Measurements from ENCODE around the gene EIF4E1B.
A peak's percentile ranks its signal among the peaks of the same experiment; 100 is the strongest.

Gene EIF4E1B

GRCh38 chr5:176643491-176644219, 13.2 kb downstream of the EIF4E1B start:
- TF ChIP-seq POU2F2 (IDR thresholded peaks at IDR 0.05; ENCODE audit: low read depth, low read length): no peak
- TF ChIP-seq TAF1 (IDR thresholded peaks at IDR 0.05; ENCODE audit: low read depth, low read length): no peak
- TF ChIP-seq POLR2AphosphoS5 (IDR thresholded peaks at IDR 0.05; ENCODE audit: low read depth, low read length): no peak
- TF ChIP-seq PAX5 (IDR thresholded peaks at IDR 0.05; ENCODE audit: insufficient read depth, low read length, severe bottlenecking): no peak
- no peak for TF ChIP-seq SPI1 (IDR thresholded peaks at IDR 0.05; ENCODE audit: low read depth, low read length)
- no peak for TF ChIP-seq POLR2A (IDR thresholded peaks at IDR 0.05; ENCODE audit: low read depth, low read length)
- FAIRE-seq: no peak
- no peak for DNase-seq (ENCODE audit: insufficient read length, low spot score)

- no peak for TF ChIP-seq POLR2AphosphoS5 (IDR thresholded peaks at IDR 0.05; ENCODE audit: low read depth, low read length)
- TF ChIP-seq POU2F2 (IDR thresholded peaks at IDR 0.05; ENCODE audit: low read depth, low read length): no peak
- TF ChIP-seq PAX5 (IDR thresholded peaks at IDR 0.05; ENCODE audit: insufficient read depth, low read length, severe bottlenecking): no peak
- TF ChIP-seq POLR2A (IDR thresholded peaks at IDR 0.05; ENCODE audit: low read depth, low read length): no peak
- no peak for TF ChIP-seq SPI1 (IDR thresholded peaks at IDR 0.05; ENCODE audit: low read depth, low read length)
- no peak for TF ChIP-seq TAF1 (IDR thresholded peaks at IDR 0.05; ENCODE audit: low read depth, low read length)
- DNase-seq (ENCODE audit: insufficient read length, low spot score): no peak
- FAIRE-seq: no peak
These were observed 13.8 kb downstream of the EIF4E1B start for GRCh38 chr5:176644294-176644693.

- TF ChIP-seq PAX5 (IDR thresholded peaks at IDR 0.05; ENCODE audit: insufficient read depth, low read length, severe bottlenecking) (no peak), POU2F2 (IDR thresholded peaks at IDR 0.05; ENCODE audit: low read depth, low read length) (no peak), TAF1 (IDR thresholded peaks at IDR 0.05; ENCODE audit: low read depth, low read length) (no peak), POLR2A (IDR thresholded peaks at IDR 0.05; ENCODE audit: low read depth, low read length) (no peak), POLR2AphosphoS5 (IDR thresholded peaks at IDR 0.05; ENCODE audit: low read depth, low read length) (no peak), SPI1 (IDR thresholded peaks at IDR 0.05; ENCODE audit: low read depth, low read length) (no peak)
- no peak for FAIRE-seq
- DNase-seq (ENCODE audit: insufficient read length, low spot score): no peak
These were observed 14.6 kb downstream of the EIF4E1B start for GRCh38 chr5:176644878-176645670.

GRCh38 chr5:176646049-176646706, 15.7 kb downstream of the EIF4E1B start:
- TF ChIP-seq POLR2AphosphoS5 (IDR thresholded peaks at IDR 0.05; ENCODE audit: low read depth, low read length) (no peak), POU2F2 (IDR thresholded peaks at IDR 0.05; ENCODE audit: low read depth, low read length) (no peak), POLR2A (IDR thresholded peaks at IDR 0.05; ENCODE audit: low read depth, low read length) (no peak), SPI1 (IDR thresholded peaks at IDR 0.05; ENCODE audit: low read depth, low read length) (no peak), TAF1 (IDR thresholded peaks at IDR 0.05; ENCODE audit: low read depth, low read length) (no peak), PAX5 (IDR thresholded peaks at IDR 0.05; ENCODE audit: insufficient read depth, low read length, severe bottlenecking) (no peak)
- FAIRE-seq (no peak), DNase-seq (ENCODE audit: insufficient read length, low spot score) (no peak)

GRCh38 chr5:176646707-176647029, 16.2 kb downstream of the EIF4E1B start:
- FAIRE-seq: no peak

GRCh38 chr5:176647030-176647842, 16.8 kb downstream of the EIF4E1B start, which contains the start of gene TSPAN17:
Gene TSPAN17, plus strand, starts transcription at chr5:176647484. Its CDS starts 132 bp downstream, at chr5:176647616.
- TF ChIP-seq PAX5 (IDR thresholded peaks at IDR 0.05; ENCODE audit: insufficient read depth, low read length, severe bottlenecking) (no peak), SPI1 (IDR thresholded peaks at IDR 0.05; ENCODE audit: low read depth, low read length) (no peak), POU2F2 (IDR thresholded peaks at IDR 0.05; ENCODE audit: low read depth, low read length) (peak; percentile 80), TAF1 (IDR thresholded peaks at IDR 0.05; ENCODE audit: low read depth, low read length) (peak; percentile 82), POLR2AphosphoS5 (IDR thresholded peaks at IDR 0.05; ENCODE audit: low read depth, low read length) (peak; percentile 92), POLR2A (IDR thresholded peaks at IDR 0.05; ENCODE audit: low read depth, low read length) (peak; percentile 93)
- peak; percentile 99 for FAIRE-seq
- DNase-seq (ENCODE audit: insufficient read length, low spot score): peak; percentile 100

More at GRCh38 chr5:176646707-176647029, 16.2 kb downstream of the EIF4E1B start:
- TF ChIP-seq POU2F2 (IDR thresholded peaks at IDR 0.05; ENCODE audit: low read depth, low read length) (no peak), PAX5 (IDR thresholded peaks at IDR 0.05; ENCODE audit: insufficient read depth, low read length, severe bottlenecking) (no peak), POLR2AphosphoS5 (IDR thresholded peaks at IDR 0.05; ENCODE audit: low read depth, low read length) (no peak), POLR2A (IDR thresholded peaks at IDR 0.05; ENCODE audit: low read depth, low read length) (no peak), TAF1 (IDR thresholded peaks at IDR 0.05; ENCODE audit: low read depth, low read length) (no peak), SPI1 (IDR thresholded peaks at IDR 0.05; ENCODE audit: low read depth, low read length) (no peak)
- DNase-seq (ENCODE audit: insufficient read length, low spot score): no peak

- DNase-seq (ENCODE audit: insufficient read length, low spot score) (no peak), FAIRE-seq (no peak)
- no peak for TF ChIP-seq POLR2AphosphoS5 (IDR thresholded peaks at IDR 0.05; ENCODE audit: low read depth, low read length)
- no peak for TF ChIP-seq SPI1 (IDR thresholded peaks at IDR 0.05; ENCODE audit: low read depth, low read length)
- TF ChIP-seq POU2F2 (IDR thresholded peaks at IDR 0.05; ENCODE audit: low read depth, low read length): no peak
- no peak for TF ChIP-seq POLR2A (IDR thresholded peaks at IDR 0.05; ENCODE audit: low read depth, low read length)
These were observed 17.5 kb downstream of the EIF4E1B start for GRCh38 chr5:176647843-176648473.
